ENCODE measurements around the gene C20orf141.

Gene C20orf141

DNA sequence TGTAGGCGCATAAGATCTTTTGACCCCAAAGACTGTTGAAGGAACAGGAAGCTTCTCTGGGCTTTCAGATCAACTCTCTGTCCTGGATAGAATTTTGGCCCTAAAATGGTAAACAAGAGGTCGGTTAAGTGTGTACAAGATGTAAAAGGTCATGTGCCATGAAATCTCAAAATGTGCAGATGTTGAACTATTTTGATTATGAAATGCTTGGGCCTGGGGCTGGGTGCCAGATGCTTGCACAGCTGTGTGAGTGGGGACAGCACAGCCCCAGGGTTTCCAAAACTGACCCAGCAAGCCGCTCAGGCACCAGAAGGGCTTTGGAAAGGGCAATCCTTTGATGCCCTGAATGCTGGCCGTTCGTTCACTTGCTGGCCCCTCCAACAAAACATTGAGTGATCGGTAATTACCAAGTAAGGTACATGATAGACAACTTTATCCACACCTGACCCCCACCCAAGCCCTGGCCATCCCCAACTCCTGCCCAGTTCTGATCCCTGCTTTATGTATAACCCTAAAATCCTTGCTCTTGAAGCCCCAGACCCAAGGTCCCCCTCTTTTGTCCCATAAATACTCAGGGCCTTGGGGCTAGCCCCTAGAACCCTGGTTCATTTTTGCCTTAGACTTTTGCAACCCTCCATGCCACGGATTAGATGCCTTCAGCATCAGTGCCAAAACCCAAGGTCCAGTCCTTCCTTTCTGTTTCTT is 3.3 kb downstream of the C20orf141 start:
- H3K9ac ChIP-seq (ENCODE audit: low read depth, low read length, poor library complexity, severe bottlenecking), result no peak overlapping the region
- no peaks in the 10 kb centered on the region for H3K9me3 ChIP-seq (ENCODE audit: insufficient read depth, low read depth, low read length)
- H3K27me3 ChIP-seq (ENCODE audit: insufficient read depth, low read length, poor library complexity, severe bottlenecking), result no peaks in the 10 kb centered on the region
- TF ChIP-seq, protein P1, sequence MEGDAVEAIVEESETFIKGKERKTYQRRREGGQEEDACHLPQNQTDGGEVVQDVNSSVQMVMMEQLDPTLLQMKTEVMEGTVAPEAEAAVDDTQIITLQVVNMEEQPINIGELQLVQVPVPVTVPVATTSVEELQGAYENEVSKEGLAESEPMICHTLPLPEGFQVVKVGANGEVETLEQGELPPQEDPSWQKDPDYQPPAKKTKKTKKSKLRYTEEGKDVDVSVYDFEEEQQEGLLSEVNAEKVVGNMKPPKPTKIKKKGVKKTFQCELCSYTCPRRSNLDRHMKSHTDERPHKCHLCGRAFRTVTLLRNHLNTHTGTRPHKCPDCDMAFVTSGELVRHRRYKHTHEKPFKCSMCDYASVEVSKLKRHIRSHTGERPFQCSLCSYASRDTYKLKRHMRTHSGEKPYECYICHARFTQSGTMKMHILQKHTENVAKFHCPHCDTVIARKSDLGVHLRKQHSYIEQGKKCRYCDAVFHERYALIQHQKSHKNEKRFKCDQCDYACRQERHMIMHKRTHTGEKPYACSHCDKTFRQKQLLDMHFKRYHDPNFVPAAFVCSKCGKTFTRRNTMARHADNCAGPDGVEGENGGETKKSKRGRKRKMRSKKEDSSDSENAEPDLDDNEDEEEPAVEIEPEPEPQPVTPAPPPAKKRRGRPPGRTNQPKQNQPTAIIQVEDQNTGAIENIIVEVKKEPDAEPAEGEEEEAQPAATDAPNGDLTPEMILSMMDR (conservative IDR thresholded peaks at IDR 0.05; ENCODE audit: low read length), result no peak
- no peaks in the 10 kb centered on the region for H3K79me2 ChIP-seq (ENCODE audit: insufficient read depth, low read length)
- H4K20me1 ChIP-seq (ENCODE audit: insufficient read depth, low read length, poor library complexity, severe bottlenecking), result no peaks in the 10 kb centered on the region
- peaks cover 29% of the 10 kb centered on the region for H3K4me1 ChIP-seq (ENCODE audit: insufficient read depth, low read length, poor library complexity, severe bottlenecking)
- no peak overlapping the region for H3K4me3 ChIP-seq (ENCODE audit: low read length, poor library complexity, severe bottlenecking)
- H3F3A ChIP-seq (ENCODE audit: low read depth), result no peaks in the 10 kb centered on the region
- H3K4me2 ChIP-seq (ENCODE audit: low read depth, low read length, poor library complexity, severe bottlenecking), result no peak overlapping the region
- no peaks in the 10 kb centered on the region for H3K9me2 ChIP-seq (replicated peaks; ENCODE audit: low read depth, low read length)
- H3K36me3 ChIP-seq (ENCODE audit: insufficient read depth, low read length), result no peaks in the 10 kb centered on the region
- no peak overlapping the region for H2AFZ ChIP-seq (ENCODE audit: low read length)

DNA sequence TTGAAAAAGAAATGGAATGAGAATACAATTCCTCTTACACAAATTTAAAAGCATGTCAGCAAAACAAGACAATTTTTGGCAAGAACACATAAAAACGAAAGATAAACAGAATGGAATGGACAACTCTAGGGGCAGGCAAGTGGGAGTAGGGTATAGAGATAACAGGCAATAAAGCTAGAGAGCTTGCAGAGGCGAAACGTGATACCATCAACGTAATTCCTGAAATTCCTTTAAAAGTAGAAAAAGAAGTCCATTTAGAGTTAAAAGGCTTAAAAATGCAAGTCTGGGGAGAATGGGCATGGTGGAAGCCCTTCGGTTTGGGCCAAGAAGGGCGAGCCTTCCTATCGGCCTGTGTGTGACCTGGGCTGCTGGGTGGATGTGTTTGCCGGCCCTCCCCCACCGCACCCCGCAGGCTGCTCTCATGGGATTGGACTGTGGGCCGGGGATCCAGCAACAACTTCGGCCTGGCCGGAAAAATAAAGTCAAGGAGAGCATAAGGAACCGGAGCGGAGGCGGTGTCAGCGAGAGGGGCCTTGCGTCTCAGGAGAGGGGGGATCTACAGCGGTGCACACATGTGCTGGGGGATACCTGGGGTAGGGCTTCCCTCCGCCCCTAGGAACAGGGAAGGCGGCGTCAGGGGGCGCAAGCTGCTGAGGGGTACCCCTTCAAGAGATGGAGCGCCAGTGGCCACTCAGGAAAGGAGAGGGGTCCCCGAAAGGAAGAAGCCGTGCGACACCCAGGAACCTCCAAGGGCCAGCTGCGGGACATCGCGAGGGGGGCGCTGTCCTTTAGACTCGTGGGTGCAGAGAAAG is 5.5 kb downstream of the C20orf141 start:
- no peaks in the 10 kb centered on the region for H3K9me3 ChIP-seq (ENCODE audit: insufficient read depth, low read depth, low read length)
- no peaks in the 10 kb centered on the region for H3K36me3 ChIP-seq (ENCODE audit: insufficient read depth, low read length)
- no peaks in the 10 kb centered on the region for H3K79me2 ChIP-seq (ENCODE audit: insufficient read depth, low read length)
- no peak overlapping the region for H2AFZ ChIP-seq (ENCODE audit: low read length)
- H3K27me3 ChIP-seq (ENCODE audit: insufficient read depth, low read length, poor library complexity, severe bottlenecking), result no peaks in the 10 kb centered on the region
- TF ChIP-seq, protein P1 (conservative IDR thresholded peaks at IDR 0.05; ENCODE audit: low read length), result no peak
- TF ChIP-seq EZH2phosphoT487 (IDR thresholded peaks at IDR 0.05; ENCODE audit: borderline replicate concordance), result no peak
- H3K4me2 ChIP-seq (ENCODE audit: low read depth, low read length, poor library complexity, severe bottlenecking), result no peak overlapping the region
- no peaks in the 10 kb centered on the region for H4K20me1 ChIP-seq (ENCODE audit: insufficient read depth, low read length, poor library complexity, severe bottlenecking)
- H3F3A ChIP-seq (ENCODE audit: low read depth), result no peaks in the 10 kb centered on the region
- H3K4me1 ChIP-seq (ENCODE audit: insufficient read depth, low read length, poor library complexity, severe bottlenecking), result peaks cover 15% of the 10 kb centered on the region
- H3K4me3 ChIP-seq (ENCODE audit: low read length, poor library complexity, severe bottlenecking), result no peak overlapping the region
- no peak overlapping the region for H3K9ac ChIP-seq (ENCODE audit: low read depth, low read length, poor library complexity, severe bottlenecking)
- no peaks in the 10 kb centered on the region for H3K9me2 ChIP-seq (replicated peaks; ENCODE audit: low read depth, low read length)

DNA sequence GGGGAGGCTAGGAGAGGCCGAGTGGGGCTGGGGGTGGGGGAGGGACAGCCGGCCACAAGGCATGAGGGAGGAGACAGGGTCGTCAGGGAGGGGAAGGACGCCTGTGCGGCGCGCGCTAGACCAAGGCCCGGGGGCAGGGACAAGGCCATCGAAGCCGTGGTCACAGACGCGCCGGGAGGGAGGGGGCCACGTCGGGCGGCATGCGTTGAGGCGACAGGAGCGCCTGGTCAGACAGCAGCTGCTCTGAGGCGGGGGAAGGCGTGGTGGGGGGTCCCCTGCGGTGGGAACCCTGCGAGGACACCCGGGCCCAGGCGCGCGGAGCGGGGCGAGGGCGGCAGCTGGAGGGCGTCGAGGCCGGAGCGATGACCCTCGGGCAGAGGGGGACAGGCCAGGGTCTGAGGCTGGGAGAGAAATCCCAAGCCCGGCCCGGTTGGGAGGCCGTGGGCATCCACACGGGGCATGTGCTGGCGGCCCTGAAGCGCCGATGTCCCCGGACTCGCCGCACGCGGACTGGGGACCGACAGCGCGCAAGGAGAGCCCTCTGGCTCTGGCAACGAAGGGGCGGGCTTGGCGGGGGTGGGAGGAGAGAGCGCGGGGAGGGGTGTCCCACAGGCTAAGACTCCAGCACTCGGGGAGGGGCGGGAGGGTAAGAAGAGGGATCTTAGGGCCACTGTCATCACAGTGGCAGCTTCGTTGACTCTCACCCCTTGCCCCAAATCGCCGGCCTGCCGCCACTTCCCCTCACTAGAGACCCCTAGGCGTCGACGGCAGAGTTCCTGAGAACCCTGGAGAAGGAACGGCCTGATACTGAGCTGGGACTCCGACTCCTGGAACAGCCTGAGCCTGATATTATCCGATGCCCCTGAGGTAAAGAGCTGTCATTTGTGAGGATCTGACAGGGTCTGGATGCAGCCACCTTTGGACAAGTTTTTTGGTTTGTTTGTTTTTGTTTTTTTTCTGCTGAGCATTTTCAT is 6.4 kb downstream of the C20orf141 start:
- Histone ChIP-seq H3F3A (ENCODE audit: low read depth) (no peaks in the 10 kb centered on the region), H3K27me3 (ENCODE audit: insufficient read depth, low read length, poor library complexity, severe bottlenecking) (no peaks in the 10 kb centered on the region), H4K20me1 (ENCODE audit: insufficient read depth, low read length, poor library complexity, severe bottlenecking) (no peaks in the 10 kb centered on the region), H3K4me2 (ENCODE audit: low read depth, low read length, poor library complexity, severe bottlenecking) (no peak overlapping the region), H3K79me2 (ENCODE audit: insufficient read depth, low read length) (no peaks in the 10 kb centered on the region), H3K9ac (ENCODE audit: low read depth, low read length, poor library complexity, severe bottlenecking) (no peak overlapping the region), H3K4me3 (ENCODE audit: low read length, poor library complexity, severe bottlenecking) (no peak overlapping the region), H3K9me2 (replicated peaks; ENCODE audit: low read depth, low read length) (no peaks in the 10 kb centered on the region), H3K36me3 (ENCODE audit: insufficient read depth, low read length) (no peaks in the 10 kb centered on the region), H3K9me3 (ENCODE audit: insufficient read depth, low read depth, low read length) (no peaks in the 10 kb centered on the region), H3K4me1 (ENCODE audit: insufficient read depth, low read length, poor library complexity, severe bottlenecking) (peaks cover 16% of the 10 kb centered on the region), H2AFZ (ENCODE audit: low read length) (no peak overlapping the region)
- TF ChIP-seq, protein P1 (conservative IDR thresholded peaks at IDR 0.05; ENCODE audit: low read length), result no peak
- TF ChIP-seq EZH2phosphoT487 (IDR thresholded peaks at IDR 0.05; ENCODE audit: borderline replicate concordance), result no peak
